Measurements from ENCODE around the gene ANKRD23. TPM values are rescaled to one million over a fixed set of nuclear protein-coding genes. Genes with fewer than 3 reads are reported as not detected.

ANKRD23 gene
- total and polyA plus RNA-seq, 12 donors: 0.96 to 40.0 (median 14.5) TPM

DNA sequence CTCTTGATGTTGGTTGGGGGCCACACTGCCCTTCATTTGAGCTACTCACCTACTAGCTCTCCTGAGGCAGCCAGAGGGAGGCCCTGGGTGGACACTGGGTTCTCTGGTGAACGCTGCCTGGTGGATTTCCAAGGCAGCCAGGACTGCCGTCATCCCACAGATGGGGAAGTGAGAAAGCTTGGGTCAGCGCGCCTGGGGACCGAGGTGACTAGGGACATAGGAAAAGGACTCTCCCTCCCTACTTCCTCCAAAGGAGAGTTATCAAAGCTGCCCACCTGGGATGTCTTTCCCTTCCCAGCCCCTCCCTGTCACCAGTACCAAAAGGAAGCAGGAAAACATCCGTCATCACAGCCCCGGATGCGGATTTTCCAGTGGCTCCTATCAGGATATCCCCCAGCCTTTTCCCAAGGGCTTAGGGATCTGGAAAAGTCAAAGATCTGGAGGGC is 29.9 kb upstream of the ANKRD23 start:
- Histone ChIP-seq H3K4me3 (peak overlapping the region in 5 of 10 donors; percentile 18 to 38 (median 27)), H3K9me3 (no peaks in the 10 kb centered on the region), H3K27me3 (peaks cover 0 to 45% (median 0%) of the 10 kb centered on the region in 7 donors), H3K4me1 (peaks cover 0 to 65% (median 52%) of the 10 kb centered on the region in 9 donors), H3K27ac (peak overlapping the region; percentile 62 to 100 (median 84)), H3K36me3 (no peaks in the 10 kb centered on the region)
- WGBS, 2 donors: 33 to 41% methylated on average over 8 of the region's 8 CpGs
- DNase-seq: peak; percentile 75 to 87
- peak; percentile 6 to 71 (median 42) for ATAC-seq
- intact Hi-C loops (cut with DNase I): loop anchor here in 4 of 10 donors (2.0 to 5.0 kb wide), 4 partner anchors 34 to 79 kb away; no protein-coding TSS in a partner anchor
- TF ChIP-seq, protein P1, sequence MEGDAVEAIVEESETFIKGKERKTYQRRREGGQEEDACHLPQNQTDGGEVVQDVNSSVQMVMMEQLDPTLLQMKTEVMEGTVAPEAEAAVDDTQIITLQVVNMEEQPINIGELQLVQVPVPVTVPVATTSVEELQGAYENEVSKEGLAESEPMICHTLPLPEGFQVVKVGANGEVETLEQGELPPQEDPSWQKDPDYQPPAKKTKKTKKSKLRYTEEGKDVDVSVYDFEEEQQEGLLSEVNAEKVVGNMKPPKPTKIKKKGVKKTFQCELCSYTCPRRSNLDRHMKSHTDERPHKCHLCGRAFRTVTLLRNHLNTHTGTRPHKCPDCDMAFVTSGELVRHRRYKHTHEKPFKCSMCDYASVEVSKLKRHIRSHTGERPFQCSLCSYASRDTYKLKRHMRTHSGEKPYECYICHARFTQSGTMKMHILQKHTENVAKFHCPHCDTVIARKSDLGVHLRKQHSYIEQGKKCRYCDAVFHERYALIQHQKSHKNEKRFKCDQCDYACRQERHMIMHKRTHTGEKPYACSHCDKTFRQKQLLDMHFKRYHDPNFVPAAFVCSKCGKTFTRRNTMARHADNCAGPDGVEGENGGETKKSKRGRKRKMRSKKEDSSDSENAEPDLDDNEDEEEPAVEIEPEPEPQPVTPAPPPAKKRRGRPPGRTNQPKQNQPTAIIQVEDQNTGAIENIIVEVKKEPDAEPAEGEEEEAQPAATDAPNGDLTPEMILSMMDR (IDR thresholded peaks at IDR 0.05): peak in 2 of 9 donors; percentile 22 to 25

DNA sequence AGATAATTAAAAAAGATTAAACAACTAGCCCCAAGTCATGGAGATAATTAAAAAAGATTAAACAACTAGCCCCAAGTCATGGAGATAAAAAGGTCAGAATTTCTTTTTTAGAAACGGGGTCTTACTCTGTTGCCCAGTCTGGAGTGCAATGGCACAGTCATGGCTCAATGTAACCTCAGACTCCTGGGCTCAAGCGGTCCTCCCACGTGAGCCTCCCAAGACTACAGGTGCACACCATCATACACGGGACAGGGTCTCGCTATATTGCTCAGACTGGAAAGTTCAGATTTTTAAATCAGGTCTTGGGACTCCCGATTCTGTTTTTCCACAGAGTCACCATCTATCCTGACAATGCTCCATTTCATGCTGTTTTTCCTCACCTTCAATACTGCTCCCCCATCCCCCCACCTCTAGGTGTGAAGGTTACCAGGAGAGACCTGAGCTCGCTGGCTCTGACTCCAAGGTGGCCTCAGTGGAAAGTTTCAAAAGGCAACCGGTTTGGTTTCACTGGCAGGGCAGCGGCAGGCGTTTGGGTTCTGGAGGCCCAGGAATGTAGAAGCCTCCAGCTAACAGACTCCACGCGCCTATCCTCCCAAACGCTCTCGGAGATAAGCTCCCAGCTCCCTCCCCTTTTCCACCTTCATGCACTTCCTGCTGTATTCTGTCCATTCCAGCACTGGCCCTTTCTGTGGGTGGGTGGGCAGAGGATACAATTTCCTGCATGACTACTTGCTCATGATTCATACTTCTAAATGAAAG is 28.9 kb upstream of the ANKRD23 start:
- Histone ChIP-seq H3K4me3 (peak overlapping the region in 5 of 10 donors; percentile 18 to 38 (median 27)), H3K4me1 (peaks cover 2 to 67% (median 58%) of the 10 kb centered on the region in 9 donors), H3K27me3 (peaks cover 0 to 54% (median 0%) of the 10 kb centered on the region in 7 donors), H3K9me3 (no peaks in the 10 kb centered on the region), H3K27ac (peak overlapping the region; percentile 62 to 100 (median 84)), H3K36me3 (peaks cover 0 to 4% (median 0%) of the 10 kb centered on the region in 9 donors)
- WGBS, 2 donors: 66 to 78% methylated on average over 14 of the region's 14 CpGs
- intact Hi-C loops (cut with DNase I): loop anchor here in 3 of 10 donors (5.0 kb wide), 3 partner anchors 35 to 80 kb away; no protein-coding TSS in a partner anchor
- DNase-seq (no peak), ATAC-seq (no peak)
- TF ChIP-seq, protein P1 (IDR thresholded peaks at IDR 0.05): no peak

DNA sequence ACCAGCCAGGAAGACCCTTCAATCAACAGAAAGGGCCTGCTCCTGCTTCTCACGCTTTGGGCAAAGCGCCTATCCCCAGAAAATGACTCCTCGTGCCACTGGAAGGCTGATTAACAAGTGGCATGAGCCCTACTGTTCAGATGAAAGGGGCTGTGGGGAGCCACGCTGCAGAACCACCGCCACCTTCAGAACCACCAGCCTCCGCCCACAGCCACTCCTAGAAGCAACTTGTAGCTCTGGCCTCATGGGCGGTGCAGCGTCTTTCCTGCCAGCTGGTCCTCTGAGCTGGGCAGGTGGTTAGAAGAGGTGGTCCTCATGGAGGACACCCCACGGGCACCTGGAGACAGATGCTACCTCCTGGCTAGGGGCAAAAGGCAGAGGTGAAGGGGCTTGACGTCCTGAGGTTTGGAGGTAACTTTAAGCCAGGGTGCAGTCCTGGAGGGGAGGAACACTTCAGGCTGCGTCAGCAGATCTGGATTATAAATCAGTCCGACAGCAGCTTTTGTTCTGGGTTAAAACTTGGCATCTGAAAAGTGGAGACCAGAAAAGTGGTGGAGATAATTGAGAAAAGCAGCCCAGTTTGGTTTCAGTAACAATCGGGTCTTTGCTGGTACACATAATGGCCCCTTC is 26.9 kb upstream of the ANKRD23 start:
- DNase-seq (peak in 1 of 2 donors; percentile 53), ATAC-seq (no peak)
- TF ChIP-seq, protein P1 (IDR thresholded peaks at IDR 0.05): no peak
- Histone ChIP-seq H3K9me3 (no peaks in the 10 kb centered on the region), H3K27me3 (peaks cover 0 to 60% (median 0%) of the 10 kb centered on the region in 7 donors), H3K4me3 (peak overlapping the region; percentile 72 to 100 (median 98)), H3K4me1 (peaks cover 16 to 82% (median 77%) of the 10 kb centered on the region in 9 donors), H3K36me3 (peaks cover 0 to 25% (median 12%) of the 10 kb centered on the region in 9 donors), H3K27ac (peak overlapping the region; percentile 87 to 100 (median 100))
- 34 to 48% methylated on average over 13 of the region's 13 CpGs for WGBS, 2 donors
- intact Hi-C loops (cut with DNase I): loop anchor here in 3 of 10 donors (5.0 kb wide), 3 partner anchors 37 to 82 kb away; no protein-coding TSS in a partner anchor
